ENCODE measurements around the gene PIK3CD.

- no peak for TF ChIP-seq MXI1 (IDR thresholded peaks at IDR 0.05; ENCODE audit: low read depth, low read length)
- TF ChIP-seq CTCF (IDR thresholded peaks at IDR 0.05), result no peak
- TF ChIP-seq RAD21 (IDR thresholded peaks at IDR 0.05; ENCODE audit: low read length), result no peak
- TF ChIP-seq TAF1 (IDR thresholded peaks at IDR 0.05; ENCODE audit: borderline replicate concordance, low read depth, low read length), result no peak
- no peak for TF ChIP-seq JUND (IDR thresholded peaks at IDR 0.05)
- TF ChIP-seq EZH2phosphoT487 (IDR thresholded peaks at IDR 0.05; ENCODE audit: borderline replicate concordance, low read depth), result no peak
Observed at GRCh38 chr1:9751971-9752370, 100.4 kb downstream of the PIK3CD start.

Measured in SK-N-SH (cell line).